GM19467 (cell line): ENCODE results near the gene DGCR6.
"Not testable (repeated sequence)": the region's sequence is repeated elsewhere in the genome, so short reads cannot be mapped to it uniquely, and the experiment has no call there.

Source experiments
- ATAC-seq: cut with Tn5 transposase; IDR thresholded peaks from one replicate; pipeline ENCODE4 v1.9.1; 2021; ENCODE audit warnings: mild to moderate bottlenecking, moderate library complexity; ENCODE audit not compliant: unreplicated experiment

The DGCR6 gene

DNA sequence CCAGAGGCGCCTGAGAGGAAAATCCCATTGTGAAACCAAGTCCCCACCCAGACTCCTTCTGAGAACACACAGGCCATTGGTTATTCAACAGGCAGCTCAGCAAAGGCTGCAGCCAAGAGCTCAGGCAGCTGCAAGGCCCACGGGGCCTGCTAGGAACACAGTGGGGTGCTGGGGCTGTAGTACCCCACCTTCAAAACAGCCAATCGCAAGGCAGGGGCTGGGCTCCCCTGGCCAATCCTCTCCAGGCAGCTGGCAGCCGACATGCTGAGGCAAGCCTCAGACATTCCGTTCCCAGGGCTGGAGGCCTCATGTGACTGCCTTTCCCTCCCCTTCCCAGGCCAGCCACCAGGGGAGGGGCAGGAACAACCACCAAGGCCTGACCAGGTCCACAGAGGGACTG is 23.3 kb downstream of the DGCR6 start:
- ATAC-seq = no peak

DNA sequence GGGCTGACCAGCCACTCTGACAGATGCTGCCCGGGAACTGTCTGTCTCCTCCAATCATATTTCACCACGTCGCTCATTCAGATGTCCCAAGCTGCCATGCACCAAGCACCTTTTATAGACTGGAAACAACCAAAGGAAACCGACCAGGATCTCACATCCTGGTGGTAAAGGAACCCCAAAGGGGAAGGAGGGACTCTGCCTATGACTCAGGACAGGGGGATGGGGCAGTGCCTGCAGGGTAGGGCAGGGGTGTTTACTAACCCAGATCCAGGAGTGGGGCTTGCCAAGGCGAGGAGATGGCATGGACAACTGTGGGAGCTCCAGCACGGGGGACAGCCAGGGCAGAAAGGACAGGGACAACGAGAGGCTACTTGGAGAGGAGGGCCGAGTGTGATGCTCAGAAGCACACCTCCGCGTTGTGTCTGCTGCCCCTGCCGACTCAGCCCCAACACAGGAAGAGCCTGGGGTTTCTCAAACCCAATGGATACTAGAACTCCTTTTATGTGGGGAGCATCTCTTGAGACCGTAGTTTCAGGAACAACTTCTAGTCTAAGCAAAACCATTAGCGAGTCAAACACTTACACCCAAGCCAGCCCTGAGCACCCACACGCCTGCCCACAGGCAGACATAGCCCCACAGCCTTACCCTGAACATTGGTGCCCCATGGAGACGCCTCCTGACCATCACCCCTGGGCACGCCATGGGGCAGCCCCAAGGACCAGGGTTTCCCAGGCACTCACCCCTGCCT is 26.0 kb downstream of the DGCR6 start:
- no peak for ATAC-seq

DNA sequence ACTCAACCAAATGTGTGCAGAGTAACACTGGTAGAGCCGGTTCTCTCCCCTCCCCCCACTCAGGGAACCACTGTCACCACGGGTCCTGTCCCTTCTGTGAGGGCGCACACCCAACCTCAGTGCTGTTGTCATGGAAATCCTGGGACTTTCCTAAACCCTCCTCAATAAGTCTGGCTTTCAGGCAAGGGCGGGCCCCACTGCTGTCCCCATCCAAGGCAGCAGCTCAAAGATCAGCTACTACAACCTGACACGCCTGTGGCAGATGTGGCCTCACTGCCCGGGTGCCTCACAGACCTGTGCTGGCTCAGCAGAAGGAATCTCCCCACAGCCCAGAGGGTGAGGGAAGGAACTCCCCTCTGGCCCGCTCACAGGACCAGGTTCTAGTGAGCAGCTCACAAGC is 27.8 kb downstream of the DGCR6 start:
- no peak for ATAC-seq

- not testable (repeated sequence) for ATAC-seq
Measured at GRCh38 chr22:18934688-18935087, 28.6 kb downstream of the DGCR6 start.

DNA sequence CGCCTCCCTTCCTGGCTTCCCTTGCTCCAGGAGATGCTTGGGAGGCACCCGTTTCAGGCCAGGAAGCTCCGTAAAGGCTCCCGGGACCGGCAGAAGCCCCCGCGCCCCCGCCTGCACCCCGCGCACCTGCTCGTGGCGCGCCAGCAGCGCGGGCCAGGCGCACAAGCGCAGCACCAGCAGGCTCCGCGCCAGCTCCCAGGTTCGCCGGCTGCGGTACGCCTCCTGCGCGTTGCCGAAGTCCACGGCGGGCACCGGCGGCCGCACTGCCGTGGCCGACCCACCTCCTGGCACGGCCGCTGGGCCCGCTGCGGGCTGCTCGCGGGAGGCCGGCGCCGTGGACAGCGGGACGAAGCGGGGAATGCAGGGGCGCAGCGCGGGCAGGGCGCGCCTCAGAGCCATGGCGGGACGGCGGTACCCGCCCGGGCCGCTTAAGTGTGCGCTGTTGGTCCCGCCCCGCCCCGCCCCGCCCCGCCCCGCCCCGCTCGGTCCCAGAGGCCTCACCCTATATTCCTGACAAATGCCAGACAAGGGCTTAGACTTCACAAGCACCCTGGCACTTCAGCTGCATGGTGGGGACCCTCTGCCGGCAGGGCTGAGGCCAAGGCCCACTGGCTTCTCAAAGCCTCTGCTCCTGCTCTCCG is 29.9 kb downstream of the DGCR6 start, which contains the start of gene PRODH:
TSS of gene PRODH (minus strand) at position 405 of the 641 bp plus-strand sequence. CDS start at position 399, 6 bp downstream.
- ATAC-seq = no peak

- ATAC-seq = not testable (repeated sequence)
Measured at GRCh38 chr22:18938691-18939090, 32.6 kb downstream of the DGCR6 start.

- ATAC-seq = not testable (repeated sequence)
Measured at GRCh38 chr22:18947105-18947504, 41.0 kb downstream of the DGCR6 start.

DNA sequence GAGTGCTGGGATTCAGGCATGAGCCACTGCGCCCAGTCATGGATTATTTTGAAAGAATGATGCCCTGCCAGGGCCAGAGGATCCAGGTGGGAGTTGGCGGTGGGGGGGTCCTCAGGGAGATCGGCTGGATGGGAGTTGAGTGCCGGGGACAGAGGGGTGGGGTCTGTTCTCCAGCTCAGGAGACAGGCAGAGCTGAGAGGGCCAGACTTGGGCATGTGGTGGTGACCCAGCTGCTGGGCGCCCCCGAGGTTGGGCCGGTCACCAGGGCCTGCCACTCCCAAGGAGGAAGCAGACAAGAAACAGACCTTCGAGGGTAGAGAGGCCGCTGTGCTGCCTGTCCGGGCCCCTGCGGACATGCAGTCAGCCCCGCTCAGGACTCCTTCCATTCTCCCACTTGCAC is 41.8 kb downstream of the DGCR6 start:
- ATAC-seq = no peak

DNA sequence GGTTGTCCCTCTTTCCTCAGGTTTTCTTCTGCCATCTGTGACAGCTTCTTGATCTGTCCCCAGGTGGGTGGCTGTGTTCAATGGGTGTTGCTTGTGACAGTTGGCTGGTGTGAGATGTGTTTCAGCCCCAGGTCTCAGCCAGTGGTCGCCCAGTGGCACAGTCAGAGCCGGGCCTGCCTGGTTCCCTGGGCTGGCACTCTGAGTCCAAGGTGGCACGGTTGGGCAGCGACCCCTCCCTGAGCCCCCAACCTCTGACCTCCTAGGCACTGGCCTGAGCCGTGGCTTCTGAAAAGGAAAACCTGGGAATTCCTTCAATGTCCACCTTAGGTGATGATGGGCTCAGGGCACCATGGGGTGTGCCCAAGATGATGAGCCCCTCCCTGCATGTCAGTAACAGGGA is 44.0 kb downstream of the DGCR6 start:
- ATAC-seq = no peak

DNA sequence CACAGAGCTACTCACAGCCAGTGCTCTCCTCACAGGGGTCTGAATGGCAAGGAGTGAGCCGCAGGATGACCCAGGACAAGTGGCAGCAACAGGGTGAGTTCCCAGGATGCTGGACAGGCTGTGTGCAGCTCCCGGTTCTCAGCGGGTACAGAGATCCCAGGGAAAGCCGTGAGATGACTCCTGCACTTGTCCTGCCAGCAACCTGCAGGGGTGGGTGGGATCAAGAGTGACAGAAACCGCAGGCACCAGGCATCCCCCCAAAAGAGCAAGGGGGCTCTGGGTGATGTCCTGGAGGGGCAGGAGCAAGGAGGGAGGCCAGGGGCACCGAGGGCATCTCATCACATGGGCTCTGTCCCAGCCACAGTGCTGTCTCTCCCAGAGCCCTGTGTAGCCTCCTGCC is 45.9 kb downstream of the DGCR6 start:
- no peak for ATAC-seq

DNA sequence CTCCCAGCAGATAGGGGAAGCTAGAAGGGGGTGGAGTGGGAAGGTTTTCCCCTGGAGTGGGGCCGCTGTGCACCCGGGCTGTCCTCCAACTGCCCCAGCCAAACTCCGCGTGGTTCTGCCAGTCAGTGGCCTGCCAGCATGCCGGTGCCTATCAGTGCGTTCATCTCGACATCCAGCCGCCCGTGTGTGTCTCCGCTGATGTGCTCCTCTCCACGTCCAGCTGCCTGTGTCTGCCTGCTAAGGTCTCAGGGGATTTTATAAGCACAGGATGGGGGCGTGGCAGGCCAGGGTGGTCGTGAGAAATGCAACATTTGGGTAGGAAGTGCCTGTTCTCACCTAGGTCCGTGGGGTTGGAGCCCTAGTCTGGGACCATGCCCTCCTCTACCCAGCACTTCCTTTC is 47.0 kb downstream of the DGCR6 start:
- ATAC-seq = not testable (repeated sequence)

DNA sequence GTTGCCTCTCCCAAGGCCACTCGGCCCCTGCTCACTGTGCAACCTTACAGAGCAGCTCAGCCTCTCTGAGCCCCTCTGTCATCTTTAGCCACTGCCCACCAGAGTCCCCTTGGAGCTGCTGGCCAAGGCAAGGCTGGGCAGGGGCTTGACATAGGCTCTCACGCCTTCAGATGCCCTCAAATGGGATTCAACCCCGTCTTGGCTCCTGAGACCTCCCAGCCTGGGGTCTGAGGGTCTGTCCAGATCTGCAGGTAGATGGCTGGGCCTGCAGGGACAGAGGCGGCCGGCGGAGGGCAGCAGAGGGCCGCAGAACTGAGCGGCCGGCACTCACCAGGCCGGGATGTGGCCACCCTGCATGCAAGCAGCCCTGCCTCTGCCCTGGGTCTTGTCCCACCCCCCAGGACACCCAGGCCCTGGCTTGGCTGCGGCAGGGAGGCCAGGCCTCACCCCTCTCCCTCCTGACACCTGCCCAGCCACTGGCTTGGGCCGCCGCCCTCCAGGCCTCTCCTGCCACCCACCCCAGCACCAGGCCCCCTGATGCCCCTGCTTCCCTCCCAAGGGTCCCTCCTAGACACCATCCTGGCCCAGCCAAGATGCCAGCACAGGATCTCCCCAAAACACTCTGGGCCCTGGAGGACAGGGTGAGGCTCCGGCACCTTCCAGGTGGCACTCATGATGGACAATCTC is 48.3 kb downstream of the DGCR6 start:
- ATAC-seq = not testable (repeated sequence)

DNA sequence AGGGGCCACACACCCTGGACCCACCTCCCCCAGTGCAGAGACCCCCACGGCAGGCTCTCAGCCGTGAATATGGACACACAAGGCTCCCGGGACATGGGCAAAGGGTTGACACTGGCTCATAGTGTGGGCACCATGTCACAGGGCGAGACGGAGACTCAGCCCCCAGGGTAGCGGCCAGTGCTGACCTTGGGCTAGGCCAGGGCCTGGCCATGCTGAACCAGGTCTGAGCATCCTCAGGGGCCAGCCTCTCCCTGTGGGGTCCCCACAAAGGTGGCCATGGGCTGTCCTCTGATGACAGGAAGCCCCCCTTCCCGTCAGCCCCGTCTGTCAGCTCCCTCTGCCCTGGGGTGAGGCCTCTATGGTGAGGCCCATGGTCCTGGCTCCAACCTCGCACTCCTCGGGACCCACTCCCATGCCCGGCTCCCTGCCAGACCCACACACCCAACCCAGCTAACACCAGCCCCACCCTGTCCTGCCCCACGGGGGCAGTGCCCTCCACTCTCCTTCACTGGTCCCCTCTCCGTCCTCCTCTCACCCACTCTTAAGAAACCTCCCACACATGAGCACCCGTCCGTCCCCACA is 49.0 kb downstream of the DGCR6 start:
- ATAC-seq = no peak

DNA sequence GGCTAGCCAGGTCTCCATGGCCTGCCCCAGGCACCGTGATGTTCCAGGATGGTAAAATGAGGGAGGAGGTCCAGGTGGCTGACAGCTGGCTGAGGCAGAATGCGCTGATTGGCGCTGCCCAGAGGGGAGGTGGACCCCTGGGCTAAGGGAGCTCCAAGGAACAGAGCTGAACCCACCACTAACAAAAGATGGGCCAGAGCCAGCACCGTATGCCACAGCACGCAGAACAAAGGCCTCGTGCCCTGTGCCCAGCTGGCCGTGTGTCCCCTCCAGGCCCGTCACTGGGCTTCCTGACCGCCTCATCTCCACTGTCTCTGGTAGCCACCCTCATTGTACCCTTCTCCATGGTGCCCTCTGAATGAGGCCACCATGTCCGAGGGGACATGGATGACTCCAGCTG is 49.6 kb downstream of the DGCR6 start:
- ATAC-seq = no peak

GRCh38 chr22:18956121-18956895 is 50.2 kb downstream of the DGCR6 start:
- ATAC-seq = not testable (repeated sequence)

GRCh38 chr22:18956956-18957355 is 50.8 kb downstream of the DGCR6 start:
- not testable (repeated sequence) for ATAC-seq

GRCh38 chr22:18957621-18958320 is 51.7 kb downstream of the DGCR6 start:
- not testable (repeated sequence) for ATAC-seq

DNA sequence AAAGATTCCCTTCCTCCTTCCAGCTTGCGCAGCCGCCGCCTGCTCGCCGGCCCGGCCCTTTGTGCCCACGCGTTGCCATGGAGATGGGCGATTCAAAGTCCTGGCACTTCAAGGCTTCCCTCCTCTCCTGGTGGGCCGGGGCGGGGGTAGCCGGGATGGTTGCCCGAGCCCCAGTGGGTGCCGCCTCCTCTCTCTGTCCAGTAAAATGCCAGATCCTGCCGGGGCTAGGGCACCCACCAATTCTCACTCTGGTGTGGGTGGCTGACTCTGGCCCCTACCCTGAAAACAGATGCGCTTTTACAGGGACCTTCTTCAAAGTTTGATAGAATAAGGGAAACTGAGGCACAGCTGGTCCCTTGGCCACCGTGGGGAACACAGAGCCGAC is 52.2 kb downstream of the DGCR6 start:
- not testable (repeated sequence) for ATAC-seq

DNA sequence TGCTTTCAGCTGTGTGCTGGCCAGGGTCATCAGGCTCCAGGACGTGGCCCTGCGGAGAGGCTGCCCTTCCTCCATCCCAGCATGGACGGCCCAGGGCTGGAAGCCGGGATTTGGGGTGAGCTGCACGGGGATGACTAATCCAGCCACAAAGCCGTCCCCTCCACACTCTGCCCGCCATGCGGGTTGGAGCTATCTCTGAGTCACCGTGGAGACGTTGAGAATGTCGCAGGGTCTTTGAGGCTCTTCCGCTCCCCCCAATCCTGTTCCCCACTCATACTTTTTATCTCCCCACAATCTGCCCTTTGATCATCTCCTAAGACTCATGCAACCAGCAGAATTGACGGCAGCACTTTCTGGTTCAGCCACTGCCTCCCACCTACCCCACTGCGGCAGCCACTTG is 52.6 kb downstream of the DGCR6 start:
- not testable (repeated sequence) for ATAC-seq

DNA sequence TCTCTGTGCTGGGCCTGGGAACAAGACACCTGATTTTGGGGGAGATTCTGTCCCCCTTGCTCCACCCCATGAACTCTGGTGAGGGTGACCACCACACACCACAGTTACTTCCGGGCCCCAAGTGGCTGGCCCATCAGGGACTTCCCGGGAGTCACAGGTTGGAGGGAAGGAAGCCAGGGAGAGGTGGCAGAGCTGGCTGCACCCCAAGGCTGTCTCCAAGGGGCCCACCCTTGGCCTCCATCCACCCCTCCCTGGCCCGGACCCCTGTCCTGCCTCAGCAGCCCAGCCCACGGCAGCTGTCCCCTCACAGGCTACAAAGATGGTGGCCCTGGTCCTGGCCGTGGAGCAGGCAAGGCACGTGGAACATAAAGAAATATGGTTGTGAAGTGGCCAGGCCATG is 53.1 kb downstream of the DGCR6 start:
- ATAC-seq = not testable (repeated sequence)
